NOMO-1 treated with DMSO at 0.1 percent for 48 hours (cell line): Measurements from ENCODE around the gene CSF2RB.
A peak's percentile ranks its signal among the peaks of the same experiment; 100 is the strongest.

ENCODE experiments used
- DNase-seq: peaks from one replicate; lab custom pipeline; 2025; ENCODE audit not compliant: unreplicated experiment; lab: John Stamatoyannopoulos, UW

Gene CSF2RB

GRCh38 chr22:36913427-36914389 is at the start of gene CSF2RB:
TSS of gene CSF2RB (plus strand) at chr22:36913628. CDS start at chr22:36922208, 8,580 bp downstream.
- peak; percentile 90 for DNase-seq

GRCh38 chr22:36863979-36864378 is 49.4 kb upstream of the CSF2RB start:
- DNase-seq, result no peak

- peak; percentile 29 for DNase-seq
These were observed 48.8 kb upstream of the CSF2RB start for GRCh38 chr22:36864454-36865215.

DNA sequence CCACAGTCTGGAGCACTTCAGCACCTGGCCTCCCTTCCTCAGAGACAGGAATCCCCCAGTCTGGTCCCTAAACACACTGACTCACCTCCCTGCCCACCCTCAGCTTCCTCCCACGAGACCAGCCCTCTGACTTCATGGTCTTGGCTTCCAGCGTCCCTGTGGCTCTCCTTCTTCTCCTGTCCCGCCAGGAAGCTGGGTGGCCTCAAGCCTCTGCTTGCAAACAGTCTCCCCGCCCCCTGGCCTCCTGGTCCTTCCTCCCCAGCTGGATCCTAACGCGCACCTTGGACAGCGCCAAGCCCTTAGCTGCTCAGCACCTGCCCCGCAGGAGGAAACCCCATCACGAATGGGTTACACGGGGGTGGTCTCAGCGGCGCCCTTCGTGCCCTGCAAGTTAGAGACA is 48.1 kb upstream of the CSF2RB start:
- no peak for DNase-seq

DNA sequence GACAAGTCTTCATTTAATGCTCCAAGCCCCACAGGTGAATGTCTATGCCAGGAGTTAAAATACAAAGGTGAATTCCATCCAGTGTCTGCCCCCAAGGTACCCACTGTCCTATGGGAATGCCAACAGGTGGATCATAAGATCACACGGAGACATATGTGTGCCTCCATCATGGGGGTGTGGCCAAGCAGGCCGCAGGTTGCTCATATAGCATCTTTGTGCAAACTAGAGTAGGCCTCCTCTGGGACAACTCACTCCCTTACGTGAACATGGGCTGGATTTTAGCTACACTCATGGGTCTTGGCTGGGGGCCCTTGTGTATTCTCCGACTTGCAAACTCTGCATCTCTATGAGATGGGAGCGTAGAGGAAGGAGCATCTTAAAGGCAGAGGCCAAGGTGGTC is 45.7 kb upstream of the CSF2RB start:
- DNase-seq, result no peak

DNA sequence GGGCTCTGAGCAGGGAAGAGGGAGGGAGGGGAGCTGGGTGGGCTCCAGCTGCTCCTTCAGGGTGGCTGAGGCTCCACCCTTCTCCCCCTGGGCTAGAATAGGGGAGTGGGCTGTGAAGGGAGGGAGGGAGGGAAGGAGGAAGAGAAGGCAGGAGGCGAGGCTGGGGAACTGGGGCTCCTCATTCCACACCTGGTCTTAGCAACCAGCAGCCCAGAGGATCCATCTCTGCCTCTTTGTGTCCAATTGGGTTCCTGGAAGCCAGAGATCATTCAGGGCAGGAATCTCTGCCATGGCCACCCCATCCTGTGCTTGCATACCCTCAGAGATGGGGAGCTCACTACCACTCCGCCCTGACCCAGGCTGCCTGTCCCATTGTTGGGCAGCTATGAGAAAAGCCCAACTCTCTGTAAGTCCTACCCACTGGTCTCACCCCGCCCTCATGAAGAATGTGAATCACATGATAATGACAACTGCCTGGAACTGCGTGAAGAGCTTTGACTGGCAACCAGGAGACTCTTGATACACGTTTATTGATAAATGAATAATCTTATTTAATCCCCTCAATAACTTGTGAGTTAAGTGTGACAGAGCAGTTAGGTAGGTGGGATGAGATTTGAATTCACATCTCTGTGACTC is 44.8 kb upstream of the CSF2RB start:
- DNase-seq, result no peak

GRCh38 chr22:36870250-36870649 is 43.2 kb upstream of the CSF2RB start:
- DNase-seq, result no peak

GRCh38 chr22:36871669-36872081 is 41.8 kb upstream of the CSF2RB start:
- DNase-seq, result no peak

DNA sequence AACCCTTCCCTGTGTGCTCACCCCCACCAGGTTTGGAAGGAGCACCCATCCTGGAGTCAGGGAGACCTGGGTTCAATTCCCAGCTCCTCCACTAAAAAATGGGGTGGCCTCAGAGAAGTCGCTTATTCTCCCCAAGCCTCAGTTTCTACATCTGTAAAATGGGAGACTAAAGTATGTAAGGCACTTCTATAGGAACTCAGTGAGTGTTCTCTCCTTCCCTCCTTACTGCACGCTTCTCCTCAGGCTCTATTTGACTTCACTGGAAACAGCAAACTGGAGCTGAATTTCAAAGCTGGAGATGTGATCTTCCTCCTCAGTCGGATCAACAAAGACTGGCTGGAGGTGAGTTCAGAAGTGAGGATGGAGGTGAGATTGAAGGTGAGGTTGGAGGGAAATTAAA is 41.3 kb upstream of the CSF2RB start:
- DNase-seq, result no peak

GRCh38 chr22:36872866-36873498 is 40.4 kb upstream of the CSF2RB start:
- DNase-seq, result no peak

- DNase-seq, result peak; percentile 91
These were observed 39.7 kb upstream of the CSF2RB start for GRCh38 chr22:36873614-36874308.

DNA sequence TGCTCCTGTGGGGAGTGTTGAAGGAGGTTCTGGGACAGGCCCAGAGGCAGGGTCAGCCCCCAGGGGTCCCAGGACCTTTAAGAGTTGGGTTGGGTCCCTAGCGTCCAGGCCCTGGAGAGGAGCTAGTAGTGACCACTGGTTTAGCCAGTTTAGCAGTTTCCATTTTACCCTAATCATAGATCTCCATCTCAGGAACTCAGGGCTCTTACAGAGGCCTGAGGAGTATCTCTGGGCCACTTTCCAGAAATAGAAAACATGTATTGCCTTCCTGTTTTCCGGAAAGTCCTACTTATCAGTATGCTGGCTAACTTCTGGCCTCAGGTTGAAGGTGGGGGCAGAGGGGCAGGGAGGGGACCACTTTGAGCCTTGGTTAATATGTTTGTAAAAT is 39.1 kb upstream of the CSF2RB start:
- DNase-seq, result no peak

DNA sequence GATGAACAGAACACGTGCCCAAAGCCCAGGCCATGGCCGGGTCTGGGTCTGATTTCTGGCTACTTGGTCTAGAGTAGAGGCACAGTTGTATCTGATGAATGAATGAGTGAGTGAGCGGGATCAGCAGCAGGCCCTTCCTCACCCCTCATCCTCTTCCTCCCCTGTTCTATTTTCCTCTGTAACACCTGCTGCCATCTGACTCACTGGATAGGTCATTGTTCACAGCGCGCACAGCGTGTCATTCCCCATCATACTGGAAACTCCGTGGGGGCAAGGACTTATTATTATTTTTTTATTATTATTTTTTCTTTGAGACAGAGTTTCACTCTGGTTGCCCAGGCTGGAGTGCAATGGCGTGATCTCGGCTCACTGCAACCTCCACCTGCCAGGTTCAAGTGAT is 38.7 kb upstream of the CSF2RB start:
- no peak for DNase-seq

- DNase-seq, result no peak
These were observed 37.7 kb upstream of the CSF2RB start for GRCh38 chr22:36875741-36876140.

DNA sequence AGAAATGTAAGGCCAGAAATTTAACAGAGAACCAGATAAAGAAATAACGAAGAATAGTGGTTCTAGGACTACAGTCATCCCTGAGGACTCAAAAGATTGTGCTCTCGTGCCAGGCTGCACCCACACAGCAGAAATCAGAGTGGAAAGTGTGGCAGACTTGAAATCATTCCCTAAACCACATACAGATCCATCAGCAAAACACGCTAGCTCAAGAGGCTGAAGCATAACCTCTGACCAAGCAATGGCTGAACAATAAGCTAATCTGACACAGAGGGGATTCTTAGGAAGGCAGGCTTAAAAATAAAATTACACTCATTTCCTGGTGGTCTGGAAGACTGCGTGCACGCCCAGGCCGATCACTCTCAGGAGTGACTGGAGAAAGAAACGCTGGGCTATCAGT is 33.7 kb upstream of the CSF2RB start:
- DNase-seq, result no peak

DNA sequence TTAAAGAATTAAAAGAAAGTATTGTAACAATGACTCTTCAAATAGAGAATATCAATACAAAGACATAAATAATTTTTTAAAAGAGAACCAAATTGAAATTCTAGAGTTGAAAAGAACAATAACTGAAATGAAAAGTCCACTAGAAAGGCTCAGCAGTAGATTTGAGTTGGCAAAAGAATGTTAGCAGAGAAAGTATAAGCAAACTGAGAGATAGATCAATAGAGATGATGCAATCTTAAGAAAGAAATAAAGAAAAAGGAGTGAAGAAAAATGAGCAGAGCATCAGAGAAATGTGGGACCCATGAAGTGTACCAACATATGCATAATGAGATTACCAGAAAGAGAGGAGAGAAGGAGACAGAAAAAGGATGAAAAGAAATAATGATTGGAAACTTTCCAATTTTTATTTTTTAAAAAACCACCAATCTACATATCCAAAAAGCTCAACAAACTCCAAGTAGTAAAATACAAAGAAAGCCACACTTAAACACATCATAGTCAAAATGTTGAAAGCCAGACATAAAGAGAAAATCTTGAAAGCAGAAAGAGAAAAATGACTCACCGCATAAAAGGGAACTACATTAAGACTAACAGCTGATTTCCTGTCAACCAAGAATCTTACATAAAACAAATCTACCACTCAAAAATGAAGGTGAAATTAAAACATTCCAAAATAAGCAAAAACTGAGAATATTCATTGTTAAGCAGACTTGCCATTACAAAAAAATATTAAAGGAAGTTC is 31.8 kb upstream of the CSF2RB start:
- DNase-seq, result peak; percentile 78

DNA sequence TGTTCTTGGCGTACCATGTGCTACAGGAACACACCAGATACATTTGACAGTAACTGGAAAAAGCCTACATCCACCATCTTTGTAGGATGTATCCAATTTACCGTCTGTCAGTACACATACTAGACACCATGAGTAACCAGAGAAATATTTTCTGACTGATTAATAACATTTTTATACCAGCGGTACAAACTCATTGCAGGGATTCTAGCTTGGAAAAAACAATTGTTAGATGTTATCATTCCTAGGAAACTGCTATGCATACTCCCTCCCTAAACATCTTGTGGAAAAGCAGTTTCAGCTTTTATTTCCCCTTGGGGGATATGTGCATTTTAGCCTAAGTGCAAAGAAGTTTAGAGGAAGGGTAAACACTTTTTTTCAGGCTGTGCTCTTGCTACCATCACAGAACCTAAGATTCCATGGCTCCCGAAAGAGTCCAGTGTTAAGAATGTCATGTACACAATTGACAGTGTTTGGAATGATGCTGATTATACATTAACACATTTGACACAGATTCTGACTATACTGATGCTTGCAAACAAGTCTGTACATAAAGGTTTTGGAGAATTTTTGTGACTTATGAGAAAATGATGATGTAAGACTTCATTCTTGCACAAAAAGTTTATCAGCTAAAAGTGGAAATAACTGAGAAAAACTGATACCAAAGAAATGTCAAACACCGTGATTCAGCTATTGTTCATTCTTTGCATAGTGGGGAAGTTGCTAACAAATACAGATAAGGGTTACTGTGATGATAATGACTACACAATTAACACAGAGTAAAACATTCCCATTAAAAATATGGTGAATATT is 28.9 kb upstream of the CSF2RB start:
- no peak for DNase-seq

DNA sequence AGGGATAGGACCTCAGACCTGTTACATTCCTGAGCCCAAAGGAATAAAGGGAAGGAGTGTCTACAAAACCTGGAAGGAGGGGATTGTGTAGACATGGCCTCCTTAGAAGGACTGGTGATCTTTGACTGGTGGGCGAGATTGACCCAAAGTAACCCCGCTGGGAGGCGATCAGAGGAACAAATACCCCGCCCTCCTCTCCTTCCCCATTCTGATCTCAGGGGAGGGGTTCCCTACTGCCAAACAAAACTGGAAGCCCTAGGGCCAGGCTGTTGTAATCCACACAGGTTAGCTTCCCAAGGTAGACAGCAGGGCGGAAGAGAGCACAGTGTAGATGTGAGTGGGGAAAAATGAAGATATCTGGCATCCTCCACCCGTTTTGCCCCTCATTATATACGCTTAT is 28.0 kb upstream of the CSF2RB start:
- DNase-seq, result no peak

DNA sequence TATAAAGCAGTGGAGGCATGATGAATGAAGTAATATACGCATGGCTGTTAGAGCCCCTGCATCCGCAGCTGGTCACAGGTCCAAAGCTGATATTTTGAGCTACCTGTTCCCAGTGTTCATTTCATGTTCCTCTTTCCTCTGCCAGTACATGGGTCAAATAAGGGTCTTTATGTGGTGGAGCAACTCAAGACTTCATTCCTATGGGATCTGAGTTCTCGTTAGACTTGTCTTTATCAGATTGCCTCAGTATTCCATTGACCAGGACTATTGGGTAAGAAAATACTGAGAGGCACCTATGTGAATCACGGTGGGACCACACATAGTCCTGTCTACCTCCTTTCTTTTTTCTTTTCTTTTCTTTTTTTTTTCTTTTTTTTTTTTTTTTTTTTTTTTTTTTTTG is 27.4 kb upstream of the CSF2RB start:
- DNase-seq, result no peak
